Measurements from ENCODE around the gene AKR1D1.
"Not testable (repeated sequence)": the region's sequence is repeated elsewhere in the genome, so short reads cannot be mapped to it uniquely, and the experiment has no call there.

Gene AKR1D1

DNA sequence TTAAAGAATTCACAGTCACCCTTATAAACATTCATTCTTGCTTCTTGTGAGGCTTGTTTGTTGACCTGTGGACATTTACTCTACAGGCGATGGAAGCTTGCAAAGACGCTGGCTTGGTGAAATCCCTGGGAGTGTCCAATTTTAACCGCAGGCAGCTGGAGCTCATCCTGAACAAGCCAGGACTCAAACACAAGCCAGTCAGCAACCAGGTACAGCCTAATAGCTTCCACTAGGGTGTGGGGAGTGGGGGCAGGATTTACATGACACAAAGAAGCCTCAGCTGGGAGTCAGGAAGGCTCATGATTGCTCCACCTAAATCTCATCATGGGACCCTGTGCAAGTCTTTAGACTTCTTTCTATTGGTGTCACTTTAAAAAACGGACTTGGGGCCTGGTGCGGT, 29.0 kb downstream of the AKR1D1 start:
- in situ Hi-C loops (cut with MboI; ENCODE audit: low pct_unique_long_range_greater_than_20kb, low sequenced_read_pairs) = no loop called here

DNA sequence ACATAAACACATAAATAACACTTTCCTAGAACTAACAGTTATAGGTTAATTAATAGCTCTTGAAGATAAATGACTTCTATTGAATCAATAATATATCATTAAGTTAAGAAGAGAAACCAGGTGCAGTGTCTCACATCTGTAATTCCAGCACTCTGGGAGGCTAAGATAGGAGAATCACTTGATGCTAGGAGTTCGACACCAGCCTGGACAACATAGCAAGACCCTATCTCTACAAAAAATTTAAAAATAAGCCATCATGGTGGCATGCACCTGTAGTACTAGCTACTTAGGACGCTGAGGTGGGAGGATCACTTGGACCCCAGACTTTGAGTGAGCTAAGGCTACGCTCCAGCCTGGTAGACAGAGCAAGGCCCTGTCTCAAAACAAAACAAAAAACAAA, 38.8 kb downstream of the AKR1D1 start:
- in situ Hi-C loops (cut with MboI; ENCODE audit: low pct_unique_long_range_greater_than_20kb, low sequenced_read_pairs) = no loop called here

More for the DNA sequence above, 29.0 kb downstream of the AKR1D1 start:
- DNase-seq = no peak

GRCh38 chr7:138116141-138116540, 39.9 kb downstream of the AKR1D1 start:
- in situ Hi-C loops (cut with MboI; ENCODE audit: low pct_unique_long_range_greater_than_20kb, low sequenced_read_pairs) = no loop called here
- DNase-seq = no peak

More for the DNA sequence above, 38.8 kb downstream of the AKR1D1 start:
- no peak for DNase-seq

GRCh38 chr7:138116892-138117291, 40.6 kb downstream of the AKR1D1 start:
- in situ Hi-C loops (cut with MboI; ENCODE audit: low pct_unique_long_range_greater_than_20kb, low sequenced_read_pairs) = no loop called here
- DNase-seq = no peak

DNA sequence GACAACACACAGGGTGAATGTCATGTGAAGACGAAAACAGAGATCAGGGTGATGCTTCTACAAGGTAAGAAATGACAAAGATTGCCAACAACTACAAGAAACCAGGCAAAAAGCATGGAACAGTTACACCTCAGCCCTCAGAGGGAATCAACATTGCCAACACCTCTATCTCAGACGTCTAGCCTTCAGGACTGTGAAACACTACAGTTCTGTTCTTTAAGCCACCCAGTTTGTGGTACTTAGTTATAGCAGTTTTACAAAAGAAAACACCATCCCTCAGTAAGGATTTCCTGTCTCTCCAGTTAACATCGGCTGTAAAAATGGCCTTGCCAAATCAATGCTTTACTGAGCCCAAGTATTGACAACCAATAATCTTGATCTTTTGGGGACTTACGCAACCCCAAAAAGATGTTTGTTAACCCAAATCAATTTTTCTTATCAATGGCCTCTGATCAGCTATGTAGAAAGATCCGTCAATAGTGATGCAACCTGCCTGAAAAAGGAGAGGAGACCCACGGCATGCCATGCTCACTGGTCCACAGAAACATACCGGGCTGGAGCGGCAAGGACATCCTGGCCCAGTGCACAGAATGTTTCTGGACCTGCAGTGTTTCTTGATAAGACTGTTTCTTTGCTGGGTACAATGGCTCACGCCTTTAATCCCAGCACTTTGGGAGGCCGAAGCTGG, 44.0 kb downstream of the AKR1D1 start:
- DNase-seq = no peak
- in situ Hi-C loops (cut with MboI; ENCODE audit: low pct_unique_long_range_greater_than_20kb, low sequenced_read_pairs) = no loop called here

DNA sequence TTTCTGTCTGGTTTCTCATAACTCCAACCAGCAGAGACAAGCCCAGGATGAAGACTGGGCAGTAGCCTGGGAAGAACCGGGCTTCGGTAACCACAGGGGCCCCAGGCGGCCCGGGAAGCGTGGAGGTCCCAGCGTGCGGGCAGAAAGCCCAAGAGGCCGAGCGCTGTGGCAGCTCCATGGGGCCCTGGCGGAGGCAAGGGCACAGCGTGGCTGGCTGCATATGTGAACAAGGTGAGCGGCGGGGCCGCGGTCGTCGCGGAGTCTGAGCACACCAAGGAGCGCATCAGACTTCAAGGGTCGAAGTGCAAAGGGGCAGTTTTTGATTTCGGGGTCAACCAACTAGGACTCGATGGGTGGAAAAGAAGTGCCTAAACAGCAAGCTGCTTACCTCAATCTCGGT, 45.9 kb downstream of the AKR1D1 start:
- in situ Hi-C loops (cut with MboI; ENCODE audit: low pct_unique_long_range_greater_than_20kb, low sequenced_read_pairs) = no loop called here
- no peak for DNase-seq

GRCh38 chr7:138125119-138125518, 48.9 kb downstream of the AKR1D1 start:
- no peak for DNase-seq
- in situ Hi-C loops (cut with MboI; ENCODE audit: low pct_unique_long_range_greater_than_20kb, low sequenced_read_pairs) = no loop called here

GRCh38 chr7:138125598-138126111, 49.4 kb downstream of the AKR1D1 start:
- peak; percentile 40 for DNase-seq

DNA sequence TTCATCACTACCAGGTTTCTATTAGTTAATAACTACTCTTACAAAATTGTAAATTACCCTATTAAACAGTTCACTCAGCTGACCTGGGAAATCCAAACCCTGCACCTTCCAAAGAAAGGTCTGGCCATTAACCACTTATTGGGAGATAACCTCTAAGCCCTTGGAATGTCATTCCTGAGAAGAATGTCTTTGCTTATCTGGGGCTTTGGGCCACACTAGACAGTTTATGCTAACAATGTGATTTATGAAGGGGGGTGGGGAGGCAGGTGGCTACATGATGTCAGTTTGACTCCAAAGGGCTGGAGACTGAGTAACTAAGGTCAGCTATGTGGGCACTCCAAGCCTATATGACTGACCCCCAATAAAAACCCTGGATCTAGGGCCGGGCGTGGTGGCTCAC, 50.7 kb downstream of the AKR1D1 start:
- in situ Hi-C loops (cut with MboI; ENCODE audit: low pct_unique_long_range_greater_than_20kb, low sequenced_read_pairs) = no loop called here
- DNase-seq = no peak

More at GRCh38 chr7:138125598-138126111, 49.4 kb downstream of the AKR1D1 start:
- in situ Hi-C loops (cut with MboI; ENCODE audit: low pct_unique_long_range_greater_than_20kb, low sequenced_read_pairs) = no loop called here

DNA sequence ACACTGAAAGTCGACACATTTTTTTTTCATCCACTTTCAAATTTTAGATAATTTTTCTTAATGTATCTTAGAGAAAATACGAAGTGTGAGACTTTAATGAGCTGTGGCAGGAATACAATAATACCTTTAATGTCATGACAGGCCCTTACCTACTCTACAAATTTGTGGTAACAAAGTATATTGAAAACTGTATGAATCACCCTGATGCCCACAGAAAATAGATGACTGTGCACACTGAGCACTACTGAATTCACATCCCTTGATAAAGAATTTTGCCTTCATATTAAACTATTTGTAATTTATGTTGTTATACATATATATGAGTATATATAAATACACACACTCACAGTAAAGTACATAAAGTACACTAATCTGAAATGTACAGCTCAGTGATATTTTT, 51.7 kb downstream of the AKR1D1 start:
- DNase-seq = no peak

DNA sequence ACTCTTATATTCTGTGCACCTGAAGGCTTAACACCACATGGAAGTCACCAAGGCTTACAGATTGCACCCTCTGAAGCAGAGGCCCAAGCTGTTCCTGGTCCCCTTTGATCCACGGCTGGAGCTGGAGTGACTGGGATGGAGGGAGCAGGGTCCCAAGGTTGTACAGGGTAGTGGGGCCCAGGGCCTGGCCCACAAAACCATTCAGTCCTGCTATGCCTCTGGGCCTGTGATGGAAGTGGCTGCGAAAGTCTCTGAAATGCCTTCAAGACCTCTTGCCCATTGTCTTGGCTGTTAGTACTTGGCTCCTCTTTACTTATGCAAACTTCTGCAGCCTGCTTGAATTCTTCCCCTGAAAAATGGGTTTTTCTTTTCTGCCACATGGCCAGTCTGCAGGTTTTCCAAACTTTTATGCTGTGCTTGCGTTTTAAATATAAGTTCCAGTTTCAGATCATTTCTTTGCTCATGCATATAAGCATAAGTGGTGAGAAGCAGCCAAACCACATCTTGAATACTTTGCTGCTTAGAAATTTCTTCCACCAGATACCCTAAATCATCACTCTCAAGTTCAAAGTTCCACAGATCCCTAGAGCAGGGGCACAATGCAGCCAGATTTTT, 53.4 kb downstream of the AKR1D1 start:
- no peak for DNase-seq
- in situ Hi-C loops (cut with MboI; ENCODE audit: low pct_unique_long_range_greater_than_20kb, low sequenced_read_pairs) = no loop called here

More for the DNA sequence above, 51.7 kb downstream of the AKR1D1 start:
- in situ Hi-C loops (cut with MboI; ENCODE audit: low pct_unique_long_range_greater_than_20kb, low sequenced_read_pairs) = no loop called here

DNA sequence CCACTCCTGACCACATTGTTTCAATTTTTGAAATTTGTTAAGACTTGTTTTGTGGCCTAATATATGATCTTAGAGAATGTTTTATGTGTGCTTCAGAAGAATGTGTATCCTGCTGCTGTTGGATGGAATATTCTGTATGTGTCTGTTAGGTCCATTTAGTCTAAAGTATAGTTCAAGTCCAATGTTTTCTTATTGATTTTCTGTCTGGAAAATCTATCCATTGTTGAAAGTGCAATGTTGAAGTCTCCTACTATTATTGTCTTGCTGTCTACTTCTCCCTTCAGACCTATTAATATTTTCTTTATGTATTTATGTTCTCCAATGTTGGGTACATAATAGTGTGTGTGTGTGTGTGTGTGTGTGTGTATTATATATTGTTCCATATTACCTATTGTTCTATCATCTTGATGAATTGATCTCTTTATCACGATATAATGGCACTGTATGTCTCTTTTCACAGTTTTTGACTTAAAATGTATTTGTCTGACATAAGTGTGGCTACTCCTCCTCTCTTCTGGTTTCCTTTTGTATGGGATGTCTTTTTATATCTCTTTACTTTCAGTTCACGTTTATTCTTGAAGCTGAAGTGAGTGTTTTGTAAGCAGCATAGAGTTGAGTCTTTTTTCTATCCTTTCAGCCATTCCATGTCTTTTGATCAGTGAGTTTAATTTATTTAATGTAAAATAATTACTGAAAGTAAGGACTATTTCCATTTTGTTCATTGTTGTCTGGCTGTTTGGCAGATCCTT, 61.3 kb downstream of the AKR1D1 start:
- in situ Hi-C loops (cut with MboI; ENCODE audit: low pct_unique_long_range_greater_than_20kb, low sequenced_read_pairs) = no loop called here

DNA sequence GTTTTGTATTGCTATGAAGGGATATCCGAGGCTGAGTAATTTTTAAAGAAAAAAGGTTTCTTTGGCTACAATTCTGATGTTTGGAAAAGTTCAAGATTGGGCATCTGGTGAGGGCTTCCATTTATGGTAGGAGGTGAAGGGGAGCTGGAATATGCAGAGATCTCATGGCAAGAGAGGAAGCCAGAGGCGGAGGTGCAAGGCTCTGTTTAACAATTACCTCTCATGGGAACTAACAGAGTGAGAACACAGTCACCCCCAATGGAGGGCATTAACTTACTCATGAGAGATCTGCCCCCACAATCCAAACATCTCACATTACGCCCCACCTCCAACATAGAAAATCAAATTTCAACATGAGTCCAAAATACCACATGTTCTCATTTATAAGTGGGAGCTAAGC, 62.0 kb downstream of the AKR1D1 start:
- in situ Hi-C loops (cut with MboI; ENCODE audit: low pct_unique_long_range_greater_than_20kb, low sequenced_read_pairs) = no loop called here
- no peak for DNase-seq

More for the DNA sequence above, 61.3 kb downstream of the AKR1D1 start:
- no peak for DNase-seq

GRCh38 chr7:138142583-138143201, 66.4 kb downstream of the AKR1D1 start:
- in situ Hi-C loops (cut with MboI; ENCODE audit: low pct_unique_long_range_greater_than_20kb, low sequenced_read_pairs) = no loop called here
- no peak for DNase-seq

DNA sequence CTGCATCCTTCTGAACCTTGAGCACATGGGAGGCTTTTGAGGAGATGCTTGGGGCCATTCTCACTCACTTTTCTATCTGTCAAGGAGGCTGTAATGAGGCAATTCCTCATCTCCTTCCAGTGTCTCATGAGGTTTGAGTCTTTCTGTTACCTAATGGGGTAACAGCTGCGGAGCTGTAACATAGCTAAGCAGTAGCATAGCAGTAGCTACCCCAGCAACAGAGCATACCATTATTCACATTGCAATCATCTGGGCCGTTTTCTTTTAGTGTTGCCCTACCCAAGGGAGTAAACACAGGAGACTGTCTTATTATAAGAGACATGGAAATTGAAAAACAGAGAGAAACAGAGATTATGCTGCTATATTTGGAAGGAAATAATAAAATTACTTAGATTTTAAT, 68.7 kb downstream of the AKR1D1 start:
- in situ Hi-C loops (cut with MboI; ENCODE audit: low pct_unique_long_range_greater_than_20kb, low sequenced_read_pairs) = no loop called here
- no peak for DNase-seq

- in situ Hi-C loops (cut with MboI; ENCODE audit: low pct_unique_long_range_greater_than_20kb, low sequenced_read_pairs); DNase-seq: not testable (repeated sequence)
These were observed 70.0 kb downstream of the AKR1D1 start for GRCh38 chr7:138146221-138146620.

DNA sequence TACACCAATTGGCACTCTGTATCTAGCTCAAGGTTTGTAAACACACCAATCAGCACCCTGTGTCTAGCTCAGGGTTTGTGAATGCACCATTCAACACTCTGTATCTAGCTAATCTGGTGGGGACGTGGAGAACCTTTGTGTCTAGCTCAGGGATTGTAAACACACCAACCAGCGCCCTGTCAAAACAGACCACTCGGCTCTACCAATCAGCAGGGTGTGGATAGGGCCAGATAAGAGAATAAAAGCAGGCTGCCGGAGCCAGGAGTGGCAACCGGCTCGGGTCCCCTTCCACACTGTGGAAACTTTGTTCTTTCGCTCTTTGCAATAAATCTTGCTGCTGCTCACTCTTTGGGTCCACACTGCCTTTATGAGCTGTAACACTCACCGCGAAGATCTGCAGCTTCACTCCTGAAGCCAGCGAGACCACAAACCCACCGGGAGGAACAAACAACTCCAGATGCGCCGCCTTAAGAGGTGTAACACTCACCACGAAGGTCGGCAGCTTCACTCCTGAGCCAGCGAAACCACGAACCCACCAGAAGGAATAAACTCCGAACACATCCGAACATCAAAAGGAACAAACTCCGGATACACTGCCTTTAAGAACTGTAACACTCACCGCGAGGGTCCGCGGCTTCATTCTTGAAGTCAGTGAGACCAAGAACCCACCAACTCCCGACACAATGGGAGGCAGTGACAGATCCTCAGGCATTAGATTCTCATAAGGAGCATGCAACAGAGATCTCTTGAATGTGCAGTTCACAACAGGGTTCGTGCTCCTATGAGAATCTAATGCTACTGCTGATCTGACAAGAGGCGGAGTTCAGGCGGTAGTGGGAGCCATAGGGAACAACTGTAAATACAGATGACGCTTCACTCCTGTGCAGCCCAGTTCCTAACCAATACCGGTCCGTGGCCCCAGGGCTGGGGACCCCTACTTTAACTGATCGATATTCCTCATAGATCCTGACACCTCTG, 70.8 kb downstream of the AKR1D1 start:
- in situ Hi-C loops (cut with MboI; ENCODE audit: low pct_unique_long_range_greater_than_20kb, low sequenced_read_pairs); DNase-seq: not testable (repeated sequence)

DNA sequence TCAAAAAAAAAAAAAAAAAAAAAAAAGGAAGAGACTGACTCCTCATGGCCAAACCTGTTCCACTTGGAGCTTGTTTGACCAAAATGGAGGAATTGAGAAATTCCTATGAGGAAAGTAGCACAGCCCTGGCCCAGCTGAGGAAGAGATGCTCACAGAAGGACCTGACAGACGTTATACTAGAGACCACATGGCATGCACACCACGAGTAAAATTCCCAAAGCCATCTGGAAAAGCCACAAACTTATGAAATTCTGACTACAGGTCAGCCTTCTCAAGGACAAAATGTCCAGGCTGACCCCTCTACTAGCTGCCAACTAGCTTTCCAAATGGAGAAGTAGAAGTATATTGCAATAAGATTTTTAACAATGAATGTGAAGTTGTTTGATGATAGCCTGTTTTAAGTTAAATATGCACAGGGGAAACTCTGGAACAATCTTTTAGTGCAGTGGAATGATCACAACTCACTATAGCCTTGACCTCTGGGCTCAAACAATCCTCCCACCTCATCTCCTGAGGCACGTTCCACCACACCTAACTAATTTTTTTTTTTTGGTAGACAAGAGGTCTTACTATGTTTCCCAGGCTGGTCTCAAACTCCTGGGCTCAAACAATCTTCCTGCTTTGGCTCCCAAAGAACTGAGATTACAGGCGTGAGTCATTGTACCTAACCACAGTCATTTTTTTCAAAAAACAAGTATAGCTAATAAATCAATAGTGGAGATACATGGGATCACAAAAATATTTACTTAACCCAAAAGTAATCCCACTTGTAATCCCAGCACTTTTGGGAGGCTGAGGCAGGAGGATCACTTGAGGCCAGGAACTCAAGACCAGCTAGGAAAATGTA, 75.7 kb downstream of the AKR1D1 start:
- DNase-seq = no peak
- in situ Hi-C loops (cut with MboI; ENCODE audit: low pct_unique_long_range_greater_than_20kb, low sequenced_read_pairs) = no loop called here
